GM19240 (cell line): ENCODE measurements around the gene SLC47A2.
"Not testable (repeated sequence)": the region's sequence is repeated elsewhere in the genome, so short reads cannot be mapped to it uniquely, and the experiment has no call there.

Experiments used
- DNase-seq: peaks from one replicate; pipeline ENCODE4 v3.0.0; 2011; ENCODE audit warnings: low spot score; ENCODE audit not compliant: insufficient read length

SLC47A2 gene, protein sequence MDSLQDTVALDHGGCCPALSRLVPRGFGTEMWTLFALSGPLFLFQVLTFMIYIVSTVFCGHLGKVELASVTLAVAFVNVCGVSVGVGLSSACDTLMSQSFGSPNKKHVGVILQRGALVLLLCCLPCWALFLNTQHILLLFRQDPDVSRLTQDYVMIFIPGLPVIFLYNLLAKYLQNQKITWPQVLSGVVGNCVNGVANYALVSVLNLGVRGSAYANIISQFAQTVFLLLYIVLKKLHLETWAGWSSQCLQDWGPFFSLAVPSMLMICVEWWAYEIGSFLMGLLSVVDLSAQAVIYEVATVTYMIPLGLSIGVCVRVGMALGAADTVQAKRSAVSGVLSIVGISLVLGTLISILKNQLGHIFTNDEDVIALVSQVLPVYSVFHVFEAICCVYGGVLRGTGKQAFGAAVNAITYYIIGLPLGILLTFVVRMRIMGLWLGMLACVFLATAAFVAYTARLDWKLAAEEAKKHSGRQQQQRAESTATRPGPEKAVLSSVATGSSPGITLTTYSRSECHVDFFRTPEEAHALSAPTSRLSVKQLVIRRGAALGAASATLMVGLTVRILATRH

GRCh38 chr17:19716108-19717030 is at the start of gene SLC47A2:
Gene SLC47A2, minus strand, starts transcription at chr17:19716584. Its CDS starts 29 bp downstream, at chr17:19716555.
- DNase-seq = no peak

- no peak for DNase-seq
Observed at GRCh38 chr17:19766016-19766415, 49.6 kb upstream of the SLC47A2 start.

- DNase-seq = not testable (repeated sequence)
Observed at GRCh38 chr17:19763991-19764390, 47.6 kb upstream of the SLC47A2 start.

GRCh38 chr17:19763416-19763815 is 47.0 kb upstream of the SLC47A2 start:
- no peak for DNase-seq

DNA sequence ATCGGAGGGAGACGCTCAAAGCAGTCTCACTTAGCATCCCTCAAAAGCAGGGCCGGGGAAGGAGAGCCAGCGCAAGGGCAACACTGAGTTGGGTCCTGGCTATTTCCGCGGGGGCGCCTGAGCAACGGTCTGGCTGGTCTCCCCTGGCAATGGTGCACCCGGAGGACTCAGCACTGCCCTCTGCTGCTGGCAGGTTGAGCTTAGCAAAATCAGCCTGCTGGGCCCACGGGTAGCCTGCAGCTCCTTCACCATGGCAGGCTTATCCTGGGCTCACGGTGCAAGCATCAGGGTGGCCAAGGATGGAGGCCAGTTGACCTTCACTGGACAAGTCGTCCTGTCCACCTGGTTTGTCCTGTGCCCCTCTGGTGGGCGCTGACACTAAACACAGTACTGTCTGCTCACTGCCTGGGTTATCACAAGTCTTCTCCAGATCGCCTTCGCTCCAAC is 46.2 kb upstream of the SLC47A2 start:
- DNase-seq = peak; percentile 78

DNA sequence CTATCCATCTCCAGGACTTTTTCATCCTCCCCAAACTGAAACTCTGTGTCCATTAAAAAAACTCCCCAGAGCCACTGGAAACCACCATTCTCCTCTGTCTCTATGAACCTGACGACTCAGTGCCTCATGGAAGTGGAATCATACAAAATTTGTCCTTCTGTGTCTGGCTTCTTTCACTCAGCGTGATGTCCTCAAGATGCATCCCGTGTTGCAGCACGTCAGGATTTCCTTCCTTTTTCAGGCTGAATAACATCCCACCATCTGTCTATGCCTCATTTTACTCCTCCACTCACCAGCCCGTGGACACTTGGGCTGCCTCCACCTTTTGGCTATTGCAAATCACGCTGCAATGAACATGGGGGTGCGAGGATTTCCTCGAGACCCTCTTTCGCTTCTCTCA is 44.4 kb upstream of the SLC47A2 start:
- no peak for DNase-seq

DNA sequence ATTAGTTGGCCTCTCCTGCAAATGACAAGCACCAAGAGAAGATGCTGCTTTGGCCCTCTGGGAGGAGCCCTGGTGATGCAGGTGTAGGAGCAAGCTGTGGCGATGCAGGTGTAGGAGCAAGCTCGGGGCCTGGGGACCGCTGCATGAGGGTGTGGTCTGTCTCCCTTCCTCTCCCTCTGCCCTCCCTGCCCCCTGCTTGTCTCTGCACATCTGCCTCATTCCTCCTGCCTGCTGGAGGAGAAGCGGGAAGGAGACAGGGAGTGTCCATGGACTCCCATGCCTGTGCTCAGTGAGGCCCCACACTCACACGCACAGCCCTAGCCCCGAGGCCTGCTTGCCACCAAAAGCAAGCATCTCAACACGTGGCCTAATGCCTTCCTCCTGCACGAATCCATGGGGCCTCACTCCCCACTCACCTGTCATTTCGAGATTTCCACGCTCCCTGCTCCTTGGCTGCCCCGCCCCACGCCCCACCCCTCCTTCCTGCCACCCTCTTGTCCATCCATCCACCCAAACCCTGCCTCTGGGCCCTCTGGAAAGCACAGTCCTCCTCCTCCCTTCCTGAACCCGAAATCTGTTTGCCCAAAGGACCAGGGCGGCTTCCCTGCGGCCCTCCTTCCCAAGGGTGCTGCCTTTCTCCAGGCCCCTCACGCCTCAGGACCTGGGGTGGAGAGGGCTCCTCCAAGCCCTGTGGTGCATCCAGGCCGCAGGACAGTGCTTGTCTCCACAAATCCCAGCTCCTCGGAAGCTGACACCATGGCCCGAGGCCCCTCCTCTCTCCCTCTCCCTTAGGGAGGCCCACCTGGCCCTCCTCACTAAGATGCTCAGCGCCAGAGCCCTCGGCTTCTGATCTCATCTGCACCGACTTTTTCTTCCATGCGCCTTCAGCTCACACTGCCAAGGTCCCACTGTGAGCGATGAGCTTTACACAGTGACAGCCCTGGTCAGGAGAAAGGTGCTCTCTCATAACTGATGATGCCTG is 43.5 kb upstream of the SLC47A2 start:
- DNase-seq = no peak

GRCh38 chr17:19757536-19758180 is 41.3 kb upstream of the SLC47A2 start:
- DNase-seq = no peak

GRCh38 chr17:19756546-19756945 is 40.2 kb upstream of the SLC47A2 start:
- no peak for DNase-seq

GRCh38 chr17:19755821-19756510 is 39.6 kb upstream of the SLC47A2 start:
- DNase-seq = no peak

DNA sequence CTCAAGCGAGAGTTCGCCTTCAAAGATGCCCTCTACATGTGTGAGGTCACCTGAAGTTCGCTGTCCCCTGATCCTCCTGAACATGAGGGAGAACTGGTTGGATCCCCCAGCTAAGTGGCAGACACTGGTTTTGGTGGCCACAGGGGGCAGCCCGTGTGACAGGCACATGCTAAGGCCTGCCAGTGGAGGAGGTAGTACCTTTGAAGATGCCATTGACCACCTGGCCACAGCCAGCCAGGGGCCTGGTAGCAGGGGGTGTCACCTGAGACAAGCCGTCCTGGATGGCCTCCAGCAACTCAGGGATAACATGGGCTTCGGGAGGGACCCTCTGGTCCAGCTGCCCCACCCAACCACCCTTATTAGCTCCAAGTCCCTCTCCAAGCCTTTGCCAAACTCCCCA is 39.0 kb upstream of the SLC47A2 start:
- no peak for DNase-seq

- no peak for DNase-seq
Observed at GRCh38 chr17:19753661-19754463, 37.5 kb upstream of the SLC47A2 start.

- DNase-seq = no peak
Observed at GRCh38 chr17:19753051-19753509, 36.7 kb upstream of the SLC47A2 start.

GRCh38 chr17:19752216-19753050 is 36.0 kb upstream of the SLC47A2 start:
- DNase-seq = no peak

DNA sequence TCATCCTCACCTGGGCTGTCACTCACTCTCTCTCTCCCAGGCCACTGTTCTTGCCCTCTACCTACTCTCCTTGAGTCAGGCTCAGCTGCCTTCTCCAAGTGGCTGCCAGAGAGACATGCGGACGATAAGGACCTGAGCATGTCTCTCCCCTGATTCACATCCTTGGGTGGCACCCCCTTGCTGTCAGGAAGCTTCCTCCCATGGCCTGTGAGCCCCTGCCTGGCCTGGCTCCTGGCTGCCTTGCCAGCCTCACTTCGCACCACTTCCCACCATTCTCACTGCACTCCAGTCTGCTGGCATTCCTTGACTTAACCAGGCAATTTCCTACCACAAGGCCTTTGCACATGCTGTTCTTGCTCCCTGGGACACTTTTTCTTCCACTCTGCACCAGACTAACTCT is 34.5 kb upstream of the SLC47A2 start:
- no peak for DNase-seq

GRCh38 chr17:19750020-19750572 is 33.7 kb upstream of the SLC47A2 start:
- no peak for DNase-seq

DNA sequence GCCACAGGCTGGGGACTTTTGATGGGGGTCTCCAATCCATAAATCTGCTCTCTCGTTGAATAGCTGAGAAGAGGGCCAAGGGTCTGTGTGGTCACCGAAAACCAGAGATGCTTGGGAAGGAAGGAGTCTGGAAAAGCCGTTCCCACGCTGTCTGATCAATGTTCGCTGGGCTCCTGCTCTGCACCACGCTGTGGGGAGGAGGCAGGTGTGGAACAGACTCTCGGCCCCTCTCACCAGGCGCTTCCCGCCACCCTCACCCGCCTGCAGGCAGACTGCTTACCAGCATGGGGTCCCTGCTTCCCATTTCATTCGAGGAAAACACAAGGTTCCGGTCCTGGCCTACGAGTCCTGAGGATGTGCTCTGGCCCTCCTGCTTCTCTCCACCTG is 32.4 kb upstream of the SLC47A2 start:
- no peak for DNase-seq
